Islet precursor cell (in vitro differentiated cells): Measurements from ENCODE around the gene ZFR2.
"Not testable (repeated sequence)": the region's sequence is repeated elsewhere in the genome, so short reads cannot be mapped to it uniquely, and the experiment has no call there.

Experiments
- DNase-seq: peaks from one replicate; pipeline ENCODE4 v3.0.0-alpha.2; 2018

ZFR2 gene

GRCh38 chr19:3835055-3835435 lies 33.8 kb downstream of the ZFR2 start:
- no peak for DNase-seq

- DNase-seq = no peak
Observed at GRCh38 chr19:3834349-3835054, 34.3 kb downstream of the ZFR2 start.

- no peak for DNase-seq
Observed at GRCh38 chr19:3833578-3834348, 35.1 kb downstream of the ZFR2 start.

GRCh38 chr19:3832001-3832400 lies 36.8 kb downstream of the ZFR2 start:
- no peak for DNase-seq

- no peak for DNase-seq
Observed at GRCh38 chr19:3831601-3832000, 37.2 kb downstream of the ZFR2 start.

GRCh38 chr19:3830621-3831589 lies 37.9 kb downstream of the ZFR2 start:
- no peak for DNase-seq

- no peak for DNase-seq
Observed at GRCh38 chr19:3827306-3827705, 41.5 kb downstream of the ZFR2 start.

- DNase-seq = peak; percentile 78
Observed at GRCh38 chr19:3826163-3826562, 42.7 kb downstream of the ZFR2 start.

GRCh38 chr19:3825286-3825956 lies 43.4 kb downstream of the ZFR2 start:
- DNase-seq = no peak

GRCh38 chr19:3823350-3823713 lies 45.5 kb downstream of the ZFR2 start:
- DNase-seq = no peak

- DNase-seq = no peak
Observed at GRCh38 chr19:3822683-3823349, 46.0 kb downstream of the ZFR2 start.

- peak; percentile 76 for DNase-seq
Observed at GRCh38 chr19:3821857-3822364, 46.9 kb downstream of the ZFR2 start.

- no peak for DNase-seq
Observed at GRCh38 chr19:3821156-3821555, 47.7 kb downstream of the ZFR2 start.

- DNase-seq = no peak
Observed at GRCh38 chr19:3819989-3820388, 48.8 kb downstream of the ZFR2 start.

GRCh38 chr19:3818918-3819317 lies 49.9 kb downstream of the ZFR2 start:
- DNase-seq = no peak

GRCh38 chr19:3818466-3818865 lies 50.4 kb downstream of the ZFR2 start:
- no peak for DNase-seq

- DNase-seq = no peak
Observed at GRCh38 chr19:3817761-3818160, 51.1 kb downstream of the ZFR2 start.

- no peak for DNase-seq
Observed at GRCh38 chr19:3816566-3817218, 52.1 kb downstream of the ZFR2 start.

- DNase-seq = not testable (repeated sequence)
Observed at GRCh38 chr19:3816148-3816547, 52.7 kb downstream of the ZFR2 start.

GRCh38 chr19:3814648-3815047 lies 54.2 kb downstream of the ZFR2 start:
- no peak for DNase-seq
